Stimulated activated CD8-positive, alpha-beta memory T cell treated with anti-CD3 and anti-CD28 coated beads, Interleukin-7, amount 100 ng/mL, for 4 hours (primary cell): Measurements from ENCODE around the gene SSH3.

Source experiments
- DNase-seq, 2 donors: peaks; one replicate each; pipeline ENCODE4 v3.0.0-alpha.2; 2020; ENCODE audit warnings: low read depth in 2 of 2

Gene SSH3

DNA sequence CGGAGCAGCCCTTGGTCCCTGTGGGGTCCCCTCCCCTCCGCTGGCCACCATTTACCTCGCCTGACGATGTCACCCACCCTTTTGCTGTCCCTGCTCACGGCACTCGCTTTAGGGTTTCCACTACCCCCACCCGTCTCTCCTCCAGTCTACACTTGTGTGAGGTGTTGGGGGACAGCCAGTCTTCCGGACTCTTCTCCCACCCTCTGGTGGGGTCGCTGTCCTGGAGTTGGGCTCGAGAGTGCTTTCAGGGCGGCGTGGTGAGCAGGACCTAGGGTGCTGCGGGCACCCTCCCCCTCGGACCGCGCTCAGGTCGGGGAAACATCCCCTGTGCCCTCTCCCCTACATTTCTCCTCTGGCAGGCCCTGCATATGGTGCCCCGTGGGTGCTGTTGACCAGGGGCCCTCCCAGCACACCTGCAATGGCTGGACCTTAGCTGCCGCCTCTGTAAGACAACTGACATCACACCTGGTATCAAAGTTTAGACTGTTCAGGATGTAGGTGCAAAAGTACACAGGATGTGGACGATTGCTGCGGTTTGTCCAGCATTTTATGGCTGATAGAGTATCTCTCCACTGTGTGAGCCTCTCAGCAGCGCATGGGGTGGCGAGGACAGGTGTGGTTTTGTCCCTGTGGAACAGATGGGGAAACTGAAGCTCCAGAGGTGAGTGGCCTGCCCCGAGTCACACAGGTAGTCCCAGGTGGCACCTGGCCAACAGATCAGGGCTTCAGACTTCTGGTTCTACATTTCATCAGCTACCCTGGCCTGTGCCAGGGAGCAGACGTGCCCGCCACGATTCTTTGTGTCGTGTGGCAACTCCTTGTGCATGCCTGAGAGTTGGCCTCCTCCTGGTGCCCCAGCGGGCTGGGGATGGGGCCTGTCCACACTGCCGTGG lies 35.9 kb upstream of the SSH3 start:
- no peak for DNase-seq

DNA sequence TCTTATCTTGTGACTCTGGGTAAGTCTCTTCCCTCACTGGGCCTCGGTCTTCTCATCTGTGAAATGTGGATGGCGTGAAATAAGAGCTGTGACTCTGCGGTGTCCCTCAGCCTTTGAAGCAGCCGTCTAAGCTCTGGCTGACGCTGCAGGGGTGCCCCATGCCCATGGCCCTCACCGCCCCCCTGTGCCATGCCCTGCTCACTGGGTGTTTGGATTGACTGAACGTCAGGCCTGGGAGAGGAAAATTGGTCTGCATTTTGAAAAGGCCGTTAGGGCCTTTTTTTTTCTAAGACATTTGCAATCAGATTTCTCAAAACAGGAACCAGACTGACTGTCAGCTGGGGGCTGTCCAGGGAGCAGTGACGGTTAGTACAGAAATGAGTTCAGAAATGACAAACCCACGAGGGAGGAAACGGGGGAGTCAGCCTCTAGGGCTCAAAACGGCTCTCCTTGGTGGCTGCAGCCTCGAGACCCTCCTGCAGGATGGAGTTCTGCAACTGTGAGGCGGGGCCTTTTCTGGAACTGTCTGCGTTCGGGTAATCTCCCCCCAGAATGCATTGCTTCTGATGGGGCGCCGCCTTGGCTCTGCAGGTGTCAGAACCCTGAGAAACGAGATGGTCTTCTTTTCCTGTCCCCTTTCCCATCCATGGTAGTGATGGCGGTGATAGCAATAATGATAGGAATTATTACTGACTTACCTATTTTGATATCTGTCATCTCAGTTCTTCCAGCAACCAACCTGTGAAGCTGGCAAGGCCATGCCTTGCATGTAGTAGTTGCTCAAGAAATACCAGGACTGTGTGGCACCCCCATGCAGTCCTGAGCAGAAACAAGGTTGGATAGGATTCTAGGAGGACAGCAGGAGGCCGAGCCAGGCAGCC lies 35.0 kb upstream of the SSH3 start:
- peak in 1 of 2 donors; percentile 47 for DNase-seq

DNA sequence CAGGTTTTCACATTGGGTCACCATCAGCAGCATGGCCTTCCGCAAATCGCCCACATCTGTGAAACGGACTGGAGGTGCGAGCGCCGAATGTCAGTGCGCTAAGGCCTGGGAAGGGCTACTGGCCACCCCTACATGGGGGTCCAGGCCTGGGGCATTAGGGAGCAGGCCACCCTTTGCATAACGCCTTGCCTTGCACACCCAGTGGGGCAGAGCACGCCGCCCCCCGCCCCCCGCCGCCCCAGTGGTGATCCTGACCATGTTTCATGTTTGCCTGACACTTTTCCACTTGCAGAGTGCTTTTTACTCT lies 34.4 kb upstream of the SSH3 start:
- DNase-seq, result no peak

DNA sequence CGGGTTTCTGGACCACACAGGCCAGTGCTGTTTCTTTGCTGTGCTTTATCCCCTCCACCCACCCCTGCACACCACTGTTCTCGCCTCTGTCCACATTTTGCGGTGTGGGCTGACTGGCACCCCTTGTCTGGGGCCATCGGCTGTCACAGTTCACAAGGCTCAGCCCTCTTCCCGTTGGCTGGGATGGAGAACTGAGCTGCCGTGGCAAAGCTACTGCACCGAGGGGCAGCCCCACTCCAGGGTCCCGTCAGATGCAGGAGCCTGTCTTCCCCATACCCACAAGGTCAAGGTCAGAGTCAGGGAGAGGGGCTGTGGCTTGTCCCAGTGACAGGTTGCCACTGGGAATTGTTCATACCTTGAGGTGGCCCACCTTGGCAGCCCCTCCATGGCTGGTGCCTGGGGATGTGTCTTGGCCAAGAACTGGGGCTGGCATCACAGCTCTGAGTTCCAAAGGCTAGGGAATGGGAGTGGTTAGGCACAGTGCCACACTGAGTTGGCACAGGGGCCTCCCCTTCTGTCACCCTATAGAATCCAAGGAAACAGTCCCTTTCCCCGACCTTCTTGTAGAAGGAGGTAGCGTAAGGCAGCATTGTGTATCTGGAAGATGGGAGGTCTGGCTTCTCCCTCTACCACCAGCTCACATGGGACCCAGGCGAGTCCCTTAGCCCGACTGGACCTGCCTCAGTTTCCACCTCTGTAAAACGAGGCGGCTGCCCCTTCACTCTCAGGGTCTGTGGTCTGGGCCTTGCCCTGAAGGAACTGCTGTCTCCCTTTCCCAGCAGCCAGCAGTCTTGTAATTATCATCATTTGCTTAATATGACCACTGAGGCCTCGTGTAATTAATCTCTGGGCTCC lies 33.7 kb upstream of the SSH3 start:
- DNase-seq, result no peak

DNA sequence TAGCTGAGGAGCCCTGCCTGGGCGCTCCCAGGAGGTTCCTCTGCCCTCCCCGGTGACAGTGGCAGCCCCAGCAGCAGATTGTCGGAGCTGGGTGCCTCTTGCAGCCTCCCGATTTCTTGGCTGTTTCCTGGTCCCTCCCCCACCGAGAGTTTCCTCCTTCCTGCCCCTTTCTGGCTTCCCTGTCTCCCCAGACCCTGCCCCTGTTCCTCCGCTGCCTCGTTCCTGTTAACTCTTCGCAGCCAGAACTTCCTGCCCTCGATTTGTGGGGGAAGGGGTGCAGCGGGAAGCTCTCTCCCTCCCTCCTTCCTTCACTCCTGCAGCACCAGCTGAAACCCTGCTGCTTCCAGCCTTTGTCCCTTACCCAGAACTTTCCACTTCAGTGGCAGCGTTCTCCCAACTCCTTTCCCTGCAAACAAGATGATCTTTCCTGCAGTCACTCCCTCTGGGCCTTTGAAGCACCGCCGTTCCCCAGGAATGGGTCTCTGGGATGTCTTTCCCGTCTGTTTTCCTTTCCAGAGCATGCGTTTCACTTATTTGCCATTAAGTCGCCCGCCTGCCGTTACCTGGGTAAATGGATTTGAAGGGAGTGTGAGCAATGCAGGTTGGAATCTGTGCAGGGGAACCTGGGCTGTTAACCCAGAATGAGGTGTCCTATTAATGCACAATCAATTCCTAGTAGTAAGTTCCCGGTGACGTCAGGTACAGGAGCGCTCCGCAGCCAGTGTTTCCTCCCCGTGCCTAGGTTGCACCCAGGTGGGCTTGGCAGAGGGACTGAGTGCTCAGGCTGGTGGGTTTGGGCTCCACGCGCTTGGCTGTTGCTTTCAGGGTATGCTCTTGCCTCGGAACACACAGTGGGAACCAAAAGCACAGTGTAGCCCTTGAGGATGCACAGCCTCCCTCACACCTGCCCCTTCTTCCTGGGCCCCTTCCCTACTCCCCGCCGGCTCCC lies 32.8 kb upstream of the SSH3 start:
- DNase-seq, result no peak

DNA sequence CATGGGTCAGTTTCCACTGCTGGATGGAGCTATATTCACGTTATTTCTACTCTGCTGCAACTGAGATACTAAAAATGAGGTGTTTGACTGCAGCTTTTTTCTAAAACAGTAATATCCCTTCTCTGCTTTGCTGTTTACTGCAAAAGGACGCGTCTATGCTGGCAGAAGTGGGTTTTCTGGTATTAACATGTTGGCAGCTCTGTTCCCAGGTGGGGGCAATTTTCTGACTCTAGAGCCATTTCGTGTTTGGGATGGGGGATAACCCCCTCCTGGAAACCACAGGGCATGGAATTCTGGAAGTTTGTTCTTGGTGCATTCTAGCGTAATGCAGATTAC lies 32.2 kb upstream of the SSH3 start:
- no peak for DNase-seq

DNA sequence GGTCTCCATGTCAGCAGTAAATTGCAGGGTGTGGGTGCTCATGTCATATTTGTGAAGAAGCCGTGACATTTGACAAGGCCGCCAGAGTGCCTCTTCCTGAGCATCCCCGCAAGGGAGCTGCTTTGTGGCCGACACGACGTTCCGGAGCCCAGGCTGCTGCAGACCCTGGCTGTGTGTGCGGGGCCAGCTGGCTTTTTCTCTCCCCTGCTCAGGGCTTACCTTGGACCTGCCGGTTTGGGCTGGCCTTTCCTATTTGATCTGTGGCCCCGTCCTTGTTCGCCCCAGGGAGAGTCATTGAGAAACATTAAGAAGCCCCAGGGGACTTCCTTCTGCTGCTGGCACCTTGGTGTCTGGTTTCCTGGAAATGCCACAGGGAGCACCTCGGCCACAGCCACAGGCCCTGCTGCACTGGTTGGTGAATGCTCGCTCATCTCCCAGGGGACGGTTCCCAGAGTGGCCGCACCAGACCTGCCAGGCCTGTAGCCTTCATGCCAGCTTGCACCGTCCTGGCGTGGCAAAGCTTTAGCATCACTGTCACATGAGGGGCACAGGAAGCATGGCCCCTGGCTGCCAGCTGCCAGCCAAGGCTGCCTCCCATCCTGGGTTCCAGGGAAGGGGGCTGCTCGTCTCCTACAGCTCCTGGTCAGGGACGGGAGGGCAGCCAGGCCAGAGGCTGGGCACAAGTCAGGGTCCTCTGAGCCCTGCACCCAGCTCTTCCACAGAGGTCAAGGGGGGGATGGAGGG lies 31.6 kb upstream of the SSH3 start:
- peak in 1 of 2 donors; percentile 53 for DNase-seq

DNA sequence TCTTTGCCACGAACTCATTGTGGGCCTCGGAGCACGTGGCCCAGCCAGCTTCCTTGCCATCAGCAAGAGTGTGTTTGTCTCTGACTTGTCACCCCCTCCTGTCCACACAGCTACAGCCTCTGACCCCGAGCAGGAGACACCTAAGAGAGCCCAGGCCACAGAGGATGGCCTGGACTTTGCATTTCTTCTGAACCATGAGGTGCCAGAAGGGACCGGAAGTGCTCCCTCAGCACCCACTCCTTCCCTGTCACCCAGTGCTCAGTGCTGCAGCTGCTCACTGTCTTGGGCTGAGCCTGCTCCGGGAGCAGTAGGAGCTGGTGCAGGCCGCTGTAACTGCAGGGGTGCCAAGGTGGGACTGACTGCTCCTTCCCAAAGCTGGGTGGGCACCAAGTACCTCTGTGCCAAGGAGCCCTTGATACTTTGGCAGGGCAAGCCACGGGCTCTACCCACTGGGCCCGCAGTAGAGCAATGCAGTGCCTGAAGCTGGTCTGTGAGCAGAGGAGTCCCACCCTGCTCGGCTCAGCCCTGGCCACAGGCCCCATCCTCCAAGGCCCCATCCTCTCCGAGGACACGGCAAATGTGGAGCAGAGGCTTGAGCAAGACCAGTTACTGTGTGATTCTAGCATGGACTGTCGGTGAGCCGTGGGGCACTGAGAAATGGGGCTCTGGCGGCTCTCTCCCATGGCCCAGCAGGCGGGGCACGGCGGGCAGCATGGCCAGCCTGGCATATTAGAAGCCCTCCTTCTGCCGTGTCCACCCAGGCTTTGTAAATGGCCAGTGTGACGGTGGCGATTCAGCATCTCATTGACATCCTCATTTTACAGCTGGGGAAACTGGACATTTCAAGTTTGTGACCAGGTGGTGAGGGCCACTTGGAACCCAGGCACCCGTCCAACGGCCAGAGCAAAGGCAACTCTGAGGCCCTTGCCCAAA lies 30.7 kb upstream of the SSH3 start:
- DNase-seq, result no peak

DNA sequence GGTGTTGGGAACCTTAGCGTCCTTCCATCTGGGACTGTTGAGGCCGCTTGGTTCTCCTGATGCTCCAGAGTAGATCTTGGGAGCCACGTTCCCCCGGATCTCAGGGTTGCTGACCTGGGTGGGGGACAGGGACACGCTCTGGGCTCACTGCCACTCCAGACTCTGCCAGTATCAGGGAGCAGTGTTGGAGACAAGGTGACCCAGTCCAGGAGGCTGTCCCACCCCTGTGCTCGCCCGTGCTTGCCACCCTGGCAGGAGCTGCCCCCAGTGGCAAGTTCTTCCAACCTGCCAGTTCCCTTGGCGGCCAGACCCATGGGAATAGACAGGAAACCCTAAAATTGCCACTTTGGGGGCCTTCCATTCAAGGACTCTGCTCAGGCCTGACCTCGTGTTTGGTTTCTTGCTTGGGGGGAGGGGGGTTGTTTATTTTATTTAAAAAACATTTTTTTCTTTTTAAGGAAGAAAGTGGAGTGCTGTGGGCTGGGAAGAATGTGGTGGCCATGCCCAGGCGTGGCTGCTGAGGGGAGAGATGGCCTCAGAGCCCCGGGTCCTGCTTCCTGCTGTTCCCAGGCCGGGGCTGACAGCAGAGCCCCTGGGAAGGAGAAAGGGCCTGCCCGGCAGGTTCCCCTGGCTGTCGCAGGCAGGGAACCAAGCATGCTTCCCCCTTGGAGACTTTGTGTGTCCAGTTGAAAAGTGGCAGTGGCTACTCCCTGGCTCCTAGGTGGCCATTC lies 29.9 kb upstream of the SSH3 start:
- no peak for DNase-seq

DNA sequence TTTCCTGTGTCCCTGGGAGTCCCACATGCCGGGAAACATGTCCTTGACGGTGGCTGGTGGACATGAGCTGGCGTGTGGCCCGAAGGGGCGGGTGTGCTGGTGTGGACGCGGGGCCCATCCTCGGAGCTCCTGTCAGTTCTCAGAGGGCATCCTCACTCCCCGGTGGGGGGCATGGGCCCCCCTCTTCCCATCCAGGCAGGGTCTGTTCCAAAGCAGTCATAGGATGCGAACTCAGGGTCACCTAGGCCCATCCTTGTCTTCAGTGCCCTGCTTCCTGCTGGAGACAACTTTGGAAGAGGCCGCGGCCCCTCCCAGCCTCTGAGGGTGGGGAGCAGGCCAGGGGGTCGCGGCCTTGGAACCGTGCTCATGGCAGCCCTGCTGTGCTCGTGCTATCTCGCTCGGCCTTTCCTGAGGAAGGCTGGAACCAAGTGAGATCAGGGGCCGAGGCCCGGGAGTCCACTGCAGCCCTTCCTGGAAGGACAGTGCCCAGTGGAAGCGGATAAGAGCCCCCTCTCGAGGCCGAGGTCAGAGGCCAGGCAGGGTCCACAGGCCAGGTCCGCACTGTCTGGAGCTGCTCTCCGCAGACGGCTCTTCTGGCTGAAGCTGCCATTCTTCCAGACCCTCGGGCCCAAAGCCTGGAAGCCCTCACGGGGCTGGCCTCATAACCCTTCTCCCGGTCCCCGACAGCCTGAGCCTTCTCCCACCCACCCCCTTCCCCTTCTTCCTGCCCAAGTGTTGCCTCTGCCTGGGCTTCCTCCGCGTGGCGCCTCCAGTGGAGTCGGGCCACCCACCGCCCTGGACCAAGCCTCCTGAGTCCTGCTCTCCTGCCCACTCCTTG lies 28.3 kb upstream of the SSH3 start:
- no peak for DNase-seq

DNA sequence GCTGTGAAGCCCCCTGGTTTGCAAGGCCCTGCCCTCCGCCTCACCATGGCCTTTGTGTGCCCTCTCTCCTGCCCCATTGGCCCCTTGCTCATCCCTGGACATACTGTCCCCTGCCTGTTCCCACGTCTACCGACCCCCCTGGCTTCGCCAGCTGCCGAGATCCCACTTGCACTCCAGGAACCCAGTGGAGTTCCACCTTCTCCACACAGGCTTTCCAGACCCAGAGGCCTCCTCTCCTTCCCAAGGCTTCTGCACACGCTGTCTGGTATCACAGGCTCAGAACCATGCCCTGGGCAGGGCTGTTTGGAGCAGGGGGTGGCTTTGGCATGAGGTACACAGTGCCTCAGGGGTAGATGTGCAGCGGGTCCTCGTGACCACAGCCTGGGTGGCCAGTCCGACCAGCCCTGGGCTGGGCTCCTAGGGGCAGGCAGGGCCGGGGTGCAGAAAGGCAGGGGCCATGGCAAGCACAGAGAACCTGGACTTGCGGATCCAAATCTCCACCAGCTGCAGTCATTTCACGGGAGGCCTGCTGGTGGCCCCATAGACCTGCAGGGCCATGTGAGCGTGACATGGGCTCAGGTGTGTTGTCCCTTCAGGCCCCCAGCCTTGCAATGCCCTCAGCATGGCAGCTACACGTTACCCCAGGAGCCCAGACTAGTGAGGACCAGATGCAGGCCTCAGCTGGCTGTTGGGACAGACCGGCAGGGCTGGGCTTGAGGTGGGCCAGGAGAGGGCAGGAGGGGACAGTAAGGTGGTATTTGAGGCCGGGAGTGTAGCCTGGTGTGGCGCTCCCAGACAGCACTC lies 27.5 kb upstream of the SSH3 start:
- no peak for DNase-seq

DNA sequence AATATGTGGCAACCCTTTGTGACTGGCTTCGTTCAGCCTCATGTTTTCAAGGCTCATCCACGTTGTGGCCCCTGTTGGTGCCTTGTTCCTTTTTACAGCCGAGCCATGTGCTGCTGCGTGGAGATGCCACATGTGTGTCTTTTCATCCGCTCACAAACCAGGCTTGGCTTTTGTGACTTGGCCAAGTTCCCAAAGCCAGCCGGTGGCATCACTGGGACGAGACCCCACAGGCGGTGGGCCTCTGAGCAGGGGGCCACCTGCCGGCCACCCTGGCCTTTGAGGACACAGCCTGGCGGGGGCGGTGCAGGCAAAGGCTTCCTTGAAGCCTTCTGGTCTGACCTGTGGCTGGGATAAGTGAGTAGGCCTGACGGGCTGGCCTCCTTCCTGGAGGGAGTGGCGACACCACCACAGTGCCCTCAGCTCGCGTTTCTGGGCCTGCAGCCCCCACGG lies 26.5 kb upstream of the SSH3 start:
- DNase-seq, result no peak

DNA sequence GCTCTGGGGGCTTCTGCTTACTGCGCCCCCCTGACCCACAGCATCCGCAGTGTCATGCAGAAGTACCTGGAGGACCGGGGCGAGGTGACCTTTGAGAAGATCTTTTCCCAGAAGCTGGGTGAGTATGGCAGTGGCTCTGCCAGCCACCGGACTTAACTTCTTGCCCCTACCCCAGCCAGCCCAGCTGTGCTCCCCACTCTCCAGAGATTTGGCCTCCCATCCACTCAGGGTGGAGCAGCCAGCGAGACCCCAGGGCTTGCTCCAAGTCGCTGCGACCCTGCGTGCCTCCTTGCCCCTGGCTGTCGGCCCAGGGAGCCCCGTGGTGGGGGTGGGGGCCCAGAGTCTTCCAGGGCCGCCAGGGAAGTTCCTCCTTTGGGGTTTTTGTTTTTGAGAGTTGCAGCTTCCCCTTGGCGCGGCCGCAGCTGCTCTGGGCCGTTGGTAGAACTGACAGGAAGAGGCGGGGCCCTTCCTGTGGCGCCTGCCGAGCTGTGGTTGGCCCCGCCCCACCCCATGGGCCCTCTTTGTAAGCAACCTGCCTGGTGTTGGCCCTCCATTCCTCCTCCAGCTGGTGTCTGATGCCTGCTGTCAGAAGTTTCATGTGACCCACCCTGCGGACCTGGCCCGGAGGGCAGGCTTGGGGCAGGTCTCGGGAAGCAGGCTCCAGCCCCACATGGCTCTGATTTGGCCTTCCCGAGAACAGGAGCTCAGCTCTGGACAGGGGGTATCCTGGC lies 25.9 kb upstream of the SSH3 start:
- peak; percentile 74 to 87 for DNase-seq

DNA sequence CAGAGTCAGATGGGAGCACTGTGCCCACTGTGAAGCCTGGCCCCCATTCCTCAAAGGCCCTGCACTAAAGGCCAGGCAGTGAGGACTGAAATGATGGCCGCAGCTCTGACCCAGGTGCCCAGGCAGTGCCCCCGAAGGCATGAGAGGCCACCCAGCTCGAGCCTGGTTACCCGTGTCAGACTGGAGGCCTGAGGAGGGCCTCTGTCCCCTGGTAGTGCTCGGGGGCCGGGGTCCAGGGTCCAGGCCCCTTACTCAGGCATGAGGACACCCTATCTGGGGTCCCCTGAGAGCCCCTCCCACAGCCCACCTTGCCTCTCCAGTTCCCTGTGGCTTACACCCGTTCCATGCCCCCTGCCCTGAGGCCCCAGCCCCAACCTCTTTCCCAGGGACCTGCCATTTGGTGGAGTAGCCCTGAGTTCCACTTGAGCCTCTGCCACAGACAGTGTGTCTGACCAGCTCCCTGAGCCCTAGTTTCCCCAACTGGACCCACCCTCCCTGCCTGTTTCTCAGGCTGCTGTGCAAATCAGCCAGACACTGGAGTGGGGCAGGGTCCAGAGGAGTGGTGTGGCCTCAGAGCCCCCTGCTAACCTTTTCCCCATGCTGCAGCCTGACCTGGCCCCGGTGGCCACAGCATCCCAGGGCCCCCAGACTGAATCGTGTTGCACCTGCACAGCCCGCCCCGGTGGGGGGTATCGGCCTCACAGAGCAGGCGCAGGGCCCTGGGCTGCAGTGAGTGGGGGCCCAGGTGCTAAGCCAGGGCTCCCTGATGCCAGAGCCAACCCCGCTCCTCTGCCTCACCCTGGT lies 25.0 kb upstream of the SSH3 start:
- DNase-seq, result no peak

DNA sequence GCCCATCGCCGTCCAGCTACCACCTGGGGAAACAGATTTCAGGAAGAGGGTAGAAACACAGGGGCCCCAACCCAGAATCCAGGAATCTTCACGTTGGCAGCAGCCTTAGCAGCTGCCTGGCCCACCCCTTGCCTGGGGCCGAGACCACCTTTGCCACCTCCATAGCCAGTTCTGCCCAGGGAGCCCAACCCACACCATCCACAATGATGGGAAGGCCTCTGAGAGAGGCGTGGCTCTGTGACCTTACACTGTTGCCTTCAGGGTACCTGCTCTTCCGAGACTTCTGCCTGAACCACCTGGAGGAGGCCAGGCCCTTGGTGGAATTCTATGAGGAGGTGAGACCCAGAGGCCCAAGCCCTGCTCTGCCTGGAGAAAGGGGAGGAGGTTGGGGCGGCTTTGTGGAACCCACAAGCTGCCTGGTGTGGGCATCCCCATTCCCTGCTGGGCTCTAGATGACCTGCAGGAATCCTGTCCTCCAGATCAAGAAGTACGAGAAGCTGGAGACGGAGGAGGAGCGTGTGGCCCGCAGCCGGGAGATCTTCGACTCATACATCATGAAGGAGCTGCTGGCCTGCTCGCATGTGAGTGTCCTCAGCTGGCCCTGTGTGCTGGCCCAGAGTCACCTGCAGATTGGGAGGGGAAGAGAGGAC lies 24.3 kb upstream of the SSH3 start:
- DNase-seq, result no peak
